Mucosa of rectum (tissue), 2 donors: ENCODE data around the gene TBCE.
"Not testable (repeated sequence)": the region's sequence is repeated elsewhere in the genome, so short reads cannot be mapped to it uniquely, and the experiment has no call there.

Source experiments
- H3K27ac ChIP-seq, 2 donors: one replicate each; pipeline ENCODE4 v1.7.0; 2013; ENCODE audit warnings: inconsistent platforms in 2 of 2, low read depth in 2 of 2, low read length in 2 of 2
- H3K27me3 ChIP-seq, 2 donors: one replicate each; pipeline ENCODE4 v1.7.0; 2013; ENCODE audit warnings: low read length in 2 of 2; ENCODE audit not compliant: control insufficient read depth in 2 of 2, insufficient read depth in 2 of 2
- H3K36me3 ChIP-seq, 2 donors: one replicate each; pipeline ENCODE4 v1.7.0; 2013; ENCODE audit warnings: low read length in 2 of 2; ENCODE audit not compliant: control insufficient read depth in 2 of 2, insufficient read depth in 2 of 2
- H3K4me1 ChIP-seq, 2 donors: one replicate each; pipeline ENCODE4 v1.7.0; 2013; ENCODE audit warnings: low read length in 2 of 2, mild to moderate bottlenecking in 1 of 2; ENCODE audit not compliant: control insufficient read depth in 2 of 2, insufficient read depth in 2 of 2
- H3K4me3 ChIP-seq, 2 donors: one replicate each; pipeline ENCODE4 v1.7.0; 2013; ENCODE audit warnings: low read length in 2 of 2
- H3K9ac ChIP-seq, 2 donors: one replicate each; pipeline ENCODE4 v1.7.0; 2013; ENCODE audit warnings: low read length in 2 of 2, low read depth in 1 of 2, mild to moderate bottlenecking in 1 of 2
- H3K9me3 ChIP-seq, 2 donors: one replicate each; pipeline ENCODE4 v1.7.0; 2013; ENCODE audit warnings: low read length in 2 of 2; ENCODE audit not compliant: control insufficient read depth in 2 of 2
- donor health status: healthy.
- donor health status: Normal muscosa, but diverticular disease.

TBCE gene

GRCh38 chr1:235351441-235351840, 15.8 kb upstream of the TBCE start:
- Histone ChIP-seq H3K9ac (no peak overlapping the region), H3K27ac (no peak overlapping the region), H3K36me3 (no peaks in the 10 kb centered on the region), H3K4me1 (no peaks in the 10 kb centered on the region), H3K4me3 (no peak overlapping the region), H3K9me3 (no peaks in the 10 kb centered on the region), H3K27me3 (no peaks in the 10 kb centered on the region)

- Histone ChIP-seq H3K4me1 (no peaks in the 10 kb centered on the region), H3K9me3 (no peaks in the 10 kb centered on the region), H3K27me3 (no peaks in the 10 kb centered on the region), H3K4me3 (no peak overlapping the region), H3K36me3 (no peaks in the 10 kb centered on the region), H3K27ac (no peak overlapping the region), H3K9ac (no peak overlapping the region)
Measured at GRCh38 chr1:235351898-235352297, 15.3 kb upstream of the TBCE start.

GRCh38 chr1:235357485-235358373, 9.5 kb upstream of the TBCE start:
- H3K4me3 ChIP-seq = no peak overlapping the region
- H3K4me1 ChIP-seq = no peaks in the 10 kb centered on the region
- H3K36me3 ChIP-seq = no peaks in the 10 kb centered on the region
- no peak overlapping the region for H3K27ac ChIP-seq
- no peak overlapping the region for H3K9ac ChIP-seq
- no peaks in the 10 kb centered on the region for H3K27me3 ChIP-seq
- no peaks in the 10 kb centered on the region for H3K9me3 ChIP-seq

GRCh38 chr1:235358899-235359298, 8.3 kb upstream of the TBCE start:
- Histone ChIP-seq H3K4me1 (no peaks in the 10 kb centered on the region), H3K4me3 (no peak overlapping the region), H3K27ac (no peak overlapping the region)

GRCh38 chr1:235364189-235364588, 3.0 kb upstream of the TBCE start:
- not testable (repeated sequence) for H3K4me3 ChIP-seq, H3K9ac ChIP-seq, H3K27me3 ChIP-seq, H3K36me3 ChIP-seq, H3K27ac ChIP-seq, H3K4me1 ChIP-seq, H3K9me3 ChIP-seq

More at GRCh38 chr1:235358899-235359298, 8.3 kb upstream of the TBCE start:
- Histone ChIP-seq H3K27me3 (no peaks in the 10 kb centered on the region), H3K9me3 (no peaks in the 10 kb centered on the region), H3K9ac (no peak overlapping the region), H3K36me3 (no peaks in the 10 kb centered on the region)

- H3K4me1 ChIP-seq = peaks cover 0 to 4% of the 10 kb centered on the region in 2 donors
- no peak overlapping the region for H3K27ac ChIP-seq
- H3K4me3 ChIP-seq = no peak overlapping the region
- no peaks in the 10 kb centered on the region for H3K9me3 ChIP-seq
- H3K9ac ChIP-seq = peak overlapping the region in 1 of 2 donors; percentile 84
- H3K36me3 ChIP-seq = no peaks in the 10 kb centered on the region
- H3K27me3 ChIP-seq = no peaks in the 10 kb centered on the region
Measured at GRCh38 chr1:235366286-235366685, 941 bp upstream of the TBCE start.

- Histone ChIP-seq H3K36me3 (no peaks in the 10 kb centered on the region), H3K27ac (no peak overlapping the region), H3K27me3 (no peaks in the 10 kb centered on the region), H3K9me3 (no peaks in the 10 kb centered on the region), H3K4me1 (peaks cover 0 to 4% of the 10 kb centered on the region in 2 donors), H3K9ac (no peak overlapping the region), H3K4me3 (peak overlapping the region in 1 of 2 donors; percentile 87)
Measured at GRCh38 chr1:235368428-235368827, 1.2 kb downstream of the TBCE start.

- Histone ChIP-seq H3K27me3 (no peaks in the 10 kb centered on the region), H3K4me1 (peaks cover 0 to 4% of the 10 kb centered on the region in 2 donors), H3K9me3 (no peaks in the 10 kb centered on the region), H3K4me3 (no peak overlapping the region), H3K27ac (no peak overlapping the region), H3K9ac (no peak overlapping the region), H3K36me3 (no peaks in the 10 kb centered on the region)
Measured at GRCh38 chr1:235369802-235370201, 2.6 kb downstream of the TBCE start.

- Histone ChIP-seq H3K4me3 (no peak overlapping the region), H3K9ac (no peak overlapping the region), H3K36me3 (peaks cover under 1 to 4% of the 10 kb centered on the region in 2 donors), H3K4me1 (no peaks in the 10 kb centered on the region), H3K27ac (no peak overlapping the region), H3K9me3 (no peaks in the 10 kb centered on the region), H3K27me3 (no peaks in the 10 kb centered on the region)
Measured at GRCh38 chr1:235375919-235376605, 8.8 kb downstream of the TBCE start.

- H3K27ac ChIP-seq, H3K9me3 ChIP-seq, H3K4me3 ChIP-seq, H3K36me3 ChIP-seq, H3K27me3 ChIP-seq, H3K4me1 ChIP-seq, H3K9ac ChIP-seq: not testable (repeated sequence)
Measured at GRCh38 chr1:235378134-235378735, 11.0 kb downstream of the TBCE start.
